K562 (cell line): Measurements from ENCODE around the gene FASTK. TPM values are rescaled to one million over a fixed set of nuclear protein-coding genes. Genes with fewer than 3 reads are reported as not detected.

Source experiments
- DMBX1 ChIP-seq: fragments of 250-450 bp; sonication (Bioruptor Pico); IDR thresholded peaks from 2 replicates; pipeline ENCODE4 v1.8.0; 2022; ENCODE audit warnings: inconsistent platforms, mild to moderate bottlenecking, moderate library complexity, borderline replicate concordance
- ELF4 ChIP-seq: fragments of 450-650 bp; formaldehyde crosslinking; IDR thresholded peaks from 2 replicates; pipeline ENCODE4 v1.4.0; 2022; ENCODE audit warnings: missing genetic modification characterization
- GABPB1 ChIP-seq: sonication (generic); formaldehyde crosslinking; IDR thresholded peaks from 2 replicates; pipeline ENCODE4 v1.8.0; 2022; ENCODE audit warnings: mild to moderate bottlenecking, missing genetic modification reagents
- HDAC2 ChIP-seq: fragments of 450-650 bp; IDR thresholded peaks from 2 replicates; pipeline ENCODE4 v1.6.1; 2016; ENCODE audit warnings: mild to moderate bottlenecking
- HES1 ChIP-seq: fragments of 450-650 bp; IDR thresholded peaks from 2 replicates; pipeline ENCODE4 v1.6.1; 2016; ENCODE audit warnings: low read depth, mild to moderate bottlenecking, moderate library complexity
- L3MBTL2 ChIP-seq: fragments of 450-650 bp; IDR thresholded peaks from 2 replicates; pipeline ENCODE4 v1.6.1; 2016; ENCODE audit warnings: mild to moderate bottlenecking, moderate library complexity
- MTA1 ChIP-seq: fragments of 450-650 bp; IDR thresholded peaks from 2 replicates; pipeline ENCODE4 v1.6.1; 2017; ENCODE audit warnings: borderline replicate concordance
- MTA2 ChIP-seq: fragments of 450-650 bp; IDR thresholded peaks from 2 replicates; pipeline ENCODE4 v1.6.1; 2016; ENCODE audit warnings: low read depth
- PRPF4 ChIP-seq: fragments of 200-400 bp; formaldehyde crosslinking; IDR thresholded peaks from one replicate; pipeline ENCODE4 v1.6.1; 2017; ENCODE audit warnings: low read length, low read depth, mild to moderate bottlenecking; ENCODE audit not compliant: insufficient read depth, poor library complexity, severe bottlenecking
- PTBP1 ChIP-seq: fragments of 200-400 bp; formaldehyde crosslinking; IDR thresholded peaks from 2 replicates; pipeline ENCODE4 v1.6.1; 2017; ENCODE audit warnings: low read depth, low read length
- RBM14 ChIP-seq: fragments of 200-400 bp; formaldehyde crosslinking; IDR thresholded peaks from 2 replicates; pipeline ENCODE4 v1.6.1; 2018; ENCODE audit warnings: low read depth, mild to moderate bottlenecking, low read length, moderate library complexity, borderline replicate concordance; ENCODE audit not compliant: insufficient read depth
- SAFB ChIP-seq: fragments of 200-400 bp; formaldehyde crosslinking; IDR thresholded peaks from 2 replicates; pipeline ENCODE4 v1.6.1; 2017; ENCODE audit warnings: low read depth, low read length, borderline replicate concordance
- STAG1 ChIP-seq: sonication (generic); formaldehyde crosslinking; IDR thresholded peaks from 2 replicates; pipeline ENCODE4 v1.5.0; 2020; ENCODE audit warnings: missing genetic modification reagents, borderline replicate concordance
- THAP7 ChIP-seq: fragments of 250-450 bp; sonication (Bioruptor Pico); IDR thresholded peaks from 2 replicates; pipeline ENCODE4 v1.5.0; 2021
- ZNF384 ChIP-seq: IDR thresholded peaks from 2 replicates; pipeline ENCODE4 v1.6.1; 2012; ENCODE audit warnings: low read depth, low read length, improper control_type of control experiment
- ZNF717 ChIP-seq: fragments of 250-450 bp; sonication (Bioruptor Pico); IDR thresholded peaks from 2 replicates; pipeline ENCODE4 v1.5.0; 2021
- polyA plus RNA-seq, 8 experiments: library from polyadenylated mRNA; depleted of rRNA in 4 of 8; stranded (reverse) in 5 of 8; unstranded in 3 of 8; fragments of >200 nt; fragmentation: Nextera tagmentation in 2 of 8; fragmentation: Illumina TruSeq in 1 of 8; extraction: Ambion mirVana in 2 of 8; extraction: Trizol in 1 of 8; gene quantifications; 2 replicates each; pipeline versions ENCODE4 v1.2.1 to v1.2.3, GENCODE V29; 2011 to 2014; ENCODE audit warnings: inconsistent platforms in 1 of 8, missing spikeins in 1 of 8
- total RNA-seq, 7 experiments: library from RNA; depleted of rRNA in 6 of 7; stranded (reverse); fragments of >200 nt in 6 of 7; fragmentation: Illumina TruSeq in 2 of 7; extraction: Trizol in 2 of 7; gene quantifications; 2 replicates each; pipeline versions ENCODE4 v1.2.1 to v1.2.3, GENCODE V29; 2011 to 2021; ENCODE audit warnings: low replicate concordance in 1 of 7
- TF ChIP-seq, protein P1 (sequence below): sonication (generic); formaldehyde crosslinking; IDR thresholded peaks from 2 replicates; pipeline ENCODE4 v1.8.1; 2023; ENCODE audit warnings: mild to moderate bottlenecking, missing genetic modification reagents
- TF ChIP-seq, protein P2 (sequence below): sonication (generic); formaldehyde crosslinking; IDR thresholded peaks from 2 replicates; pipeline ENCODE4 v1.5.0; 2020; ENCODE audit warnings: missing genetic modification reagents
- TF ChIP-seq, protein P3 (sequence below): IDR thresholded peaks from 2 replicates; pipeline ENCODE4 v1.6.1; 2016; ENCODE audit warnings: missing genetic modification characterization, missing compliant biosample characterization
- TF ChIP-seq, protein P4 (sequence below): sonication (generic); formaldehyde crosslinking; IDR thresholded peaks from 2 replicates; pipeline ENCODE4 v1.8.1; 2023; ENCODE audit warnings: mild to moderate bottlenecking, missing genetic modification reagents

FASTK gene
- total and polyA plus RNA-seq, 9 of the 15 experiments (the other 6 are each of a cell fraction or from before 2014, with no cell fraction given), result 0.51 to 150 (median 48.2) TPM

DNA sequence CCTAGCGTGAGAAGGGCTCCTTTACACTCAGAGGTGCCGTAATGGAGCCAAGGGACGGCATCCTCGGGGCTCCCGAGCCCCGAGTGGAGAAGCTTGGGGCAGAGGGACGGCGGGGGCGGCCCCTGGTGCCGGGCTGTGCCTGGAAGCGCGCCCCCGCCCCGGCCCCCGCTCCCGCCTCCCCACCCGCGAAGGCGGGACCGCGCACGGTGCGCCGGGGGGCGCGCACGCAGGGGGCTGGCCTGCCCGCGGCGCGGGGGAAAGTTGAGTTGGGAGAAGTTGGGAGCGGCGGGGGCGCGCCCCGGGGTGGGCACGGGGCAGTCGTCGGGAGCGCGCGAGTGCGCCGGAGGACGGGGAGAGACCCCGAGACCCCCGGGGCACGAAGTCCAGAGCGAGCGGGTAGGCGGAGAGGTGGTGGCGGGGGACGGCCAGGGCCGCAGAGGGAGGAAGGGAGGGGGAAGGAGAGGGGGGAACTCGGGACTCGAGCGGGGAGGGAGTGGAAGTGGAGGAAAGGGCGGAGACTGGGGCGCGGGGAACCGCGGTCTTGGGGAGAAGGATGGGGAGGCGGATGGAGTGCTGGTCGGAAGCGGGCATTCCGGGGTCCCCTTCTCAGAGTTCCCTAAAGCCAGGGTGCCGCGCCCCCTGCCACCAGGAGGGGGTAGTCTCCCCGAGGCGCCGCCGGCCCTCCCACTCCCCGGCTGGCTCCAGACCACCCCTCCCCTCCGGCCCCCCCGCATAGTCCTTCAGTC is 21.1 kb downstream of the FASTK start, which contains the start of gene SLC4A2 (continued):
- TF ChIP-seq, protein P1, sequence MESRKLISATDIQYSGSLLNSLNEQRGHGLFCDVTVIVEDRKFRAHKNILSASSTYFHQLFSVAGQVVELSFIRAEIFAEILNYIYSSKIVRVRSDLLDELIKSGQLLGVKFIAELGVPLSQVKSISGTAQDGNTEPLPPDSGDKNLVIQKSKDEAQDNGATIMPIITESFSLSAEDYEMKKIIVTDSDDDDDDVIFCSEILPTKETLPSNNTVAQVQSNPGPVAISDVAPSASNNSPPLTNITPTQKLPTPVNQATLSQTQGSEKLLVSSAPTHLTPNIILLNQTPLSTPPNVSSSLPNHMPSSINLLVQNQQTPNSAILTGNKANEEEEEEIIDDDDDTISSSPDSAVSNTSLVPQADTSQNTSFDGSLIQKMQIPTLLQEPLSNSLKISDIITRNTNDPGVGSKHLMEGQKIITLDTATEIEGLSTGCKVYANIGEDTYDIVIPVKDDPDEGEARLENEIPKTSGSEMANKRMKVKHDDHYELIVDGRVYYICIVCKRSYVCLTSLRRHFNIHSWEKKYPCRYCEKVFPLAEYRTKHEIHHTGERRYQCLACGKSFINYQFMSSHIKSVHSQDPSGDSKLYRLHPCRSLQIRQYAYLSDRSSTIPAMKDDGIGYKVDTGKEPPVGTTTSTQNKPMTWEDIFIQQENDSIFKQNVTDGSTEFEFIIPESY (CRISPR knock-in tag), result no peak
- TF ChIP-seq MTA2, result no peak; the same call in 1 of the 2 replicates
- no peak; the same call in 1 of the 2 replicates for TF ChIP-seq HES1
- no peak; the same call in 1 of the 2 replicates for TF ChIP-seq GABPB1 (CRISPR knock-in tag)
- TF ChIP-seq STAG1, result no peak
- peak; percentile 43; the same call in 1 of the 2 replicates for TF ChIP-seq MTA1
- no peak for TF ChIP-seq ZNF717 (CRISPR knock-in tag)
- peak; percentile 20; the same call in 1 of the 2 replicates for TF ChIP-seq HDAC2
- TF ChIP-seq ELF4, result 0 out of 2 replicates have a peak, but pooled peaks have one; percentile 4
- no peak for TF ChIP-seq SAFB
- TF ChIP-seq ZNF384, result no peak
- TF ChIP-seq, protein P2, sequence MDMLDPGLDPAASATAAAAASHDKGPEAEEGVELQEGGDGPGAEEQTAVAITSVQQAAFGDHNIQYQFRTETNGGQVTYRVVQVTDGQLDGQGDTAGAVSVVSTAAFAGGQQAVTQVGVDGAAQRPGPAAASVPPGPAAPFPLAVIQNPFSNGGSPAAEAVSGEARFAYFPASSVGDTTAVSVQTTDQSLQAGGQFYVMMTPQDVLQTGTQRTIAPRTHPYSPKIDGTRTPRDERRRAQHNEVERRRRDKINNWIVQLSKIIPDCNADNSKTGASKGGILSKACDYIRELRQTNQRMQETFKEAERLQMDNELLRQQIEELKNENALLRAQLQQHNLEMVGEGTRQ (CRISPR knock-in tag), result no peak
- TF ChIP-seq, protein P3, sequence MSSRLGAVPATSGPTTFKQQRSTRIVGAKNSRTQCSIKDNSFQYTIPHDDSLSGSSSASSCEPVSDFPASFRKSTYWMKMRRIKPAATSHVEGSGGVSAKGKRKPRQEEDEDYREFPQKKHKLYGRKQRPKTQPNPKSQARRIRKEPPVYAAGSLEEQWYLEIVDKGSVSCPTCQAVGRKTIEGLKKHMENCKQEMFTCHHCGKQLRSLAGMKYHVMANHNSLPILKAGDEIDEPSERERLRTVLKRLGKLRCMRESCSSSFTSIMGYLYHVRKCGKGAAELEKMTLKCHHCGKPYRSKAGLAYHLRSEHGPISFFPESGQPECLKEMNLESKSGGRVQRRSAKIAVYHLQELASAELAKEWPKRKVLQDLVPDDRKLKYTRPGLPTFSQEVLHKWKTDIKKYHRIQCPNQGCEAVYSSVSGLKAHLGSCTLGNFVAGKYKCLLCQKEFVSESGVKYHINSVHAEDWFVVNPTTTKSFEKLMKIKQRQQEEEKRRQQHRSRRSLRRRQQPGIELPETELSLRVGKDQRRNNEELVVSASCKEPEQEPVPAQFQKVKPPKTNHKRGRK (tag), result no peak
- no peak for TF ChIP-seq L3MBTL2
- TF ChIP-seq RBM14, result no peak
- TF ChIP-seq THAP7 (CRISPR knock-in tag), result no peak
- TF ChIP-seq PTBP1, result no peak
- no peak for TF ChIP-seq PRPF4
- TF ChIP-seq DMBX1 (CRISPR knock-in tag), result peak; percentile 67
- TF ChIP-seq, protein P4, sequence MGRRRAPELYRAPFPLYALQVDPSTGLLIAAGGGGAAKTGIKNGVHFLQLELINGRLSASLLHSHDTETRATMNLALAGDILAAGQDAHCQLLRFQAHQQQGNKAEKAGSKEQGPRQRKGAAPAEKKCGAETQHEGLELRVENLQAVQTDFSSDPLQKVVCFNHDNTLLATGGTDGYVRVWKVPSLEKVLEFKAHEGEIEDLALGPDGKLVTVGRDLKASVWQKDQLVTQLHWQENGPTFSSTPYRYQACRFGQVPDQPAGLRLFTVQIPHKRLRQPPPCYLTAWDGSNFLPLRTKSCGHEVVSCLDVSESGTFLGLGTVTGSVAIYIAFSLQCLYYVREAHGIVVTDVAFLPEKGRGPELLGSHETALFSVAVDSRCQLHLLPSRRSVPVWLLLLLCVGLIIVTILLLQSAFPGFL, result no peak
